KG1 (cell line): ENCODE data around the gene C8A.

ENCODE experiments used
- DNase-seq: peaks from one replicate; lab custom pipeline; 2025; lab: John Stamatoyannopoulos, UW

C8A gene

DNA sequence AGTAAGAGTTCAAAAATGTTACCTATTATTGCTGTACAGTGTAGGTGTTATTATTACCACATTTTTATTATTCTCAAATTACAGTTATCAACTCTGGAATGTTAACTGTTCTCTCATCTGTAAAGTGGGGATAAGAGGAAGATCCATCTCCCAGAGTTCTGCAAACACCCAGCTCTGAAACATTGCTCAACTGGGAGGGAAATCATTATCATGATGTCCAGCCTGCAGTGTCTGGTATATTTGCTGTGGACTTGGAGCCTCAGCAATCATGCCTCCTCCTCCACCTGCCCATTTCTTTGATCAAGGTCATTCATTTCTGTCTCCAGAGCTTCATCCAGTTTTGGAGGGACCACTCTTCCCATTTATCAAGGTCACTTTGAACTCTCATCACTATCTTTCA lies 39.4 kb downstream of the C8A start:
- no peak for DNase-seq

DNA sequence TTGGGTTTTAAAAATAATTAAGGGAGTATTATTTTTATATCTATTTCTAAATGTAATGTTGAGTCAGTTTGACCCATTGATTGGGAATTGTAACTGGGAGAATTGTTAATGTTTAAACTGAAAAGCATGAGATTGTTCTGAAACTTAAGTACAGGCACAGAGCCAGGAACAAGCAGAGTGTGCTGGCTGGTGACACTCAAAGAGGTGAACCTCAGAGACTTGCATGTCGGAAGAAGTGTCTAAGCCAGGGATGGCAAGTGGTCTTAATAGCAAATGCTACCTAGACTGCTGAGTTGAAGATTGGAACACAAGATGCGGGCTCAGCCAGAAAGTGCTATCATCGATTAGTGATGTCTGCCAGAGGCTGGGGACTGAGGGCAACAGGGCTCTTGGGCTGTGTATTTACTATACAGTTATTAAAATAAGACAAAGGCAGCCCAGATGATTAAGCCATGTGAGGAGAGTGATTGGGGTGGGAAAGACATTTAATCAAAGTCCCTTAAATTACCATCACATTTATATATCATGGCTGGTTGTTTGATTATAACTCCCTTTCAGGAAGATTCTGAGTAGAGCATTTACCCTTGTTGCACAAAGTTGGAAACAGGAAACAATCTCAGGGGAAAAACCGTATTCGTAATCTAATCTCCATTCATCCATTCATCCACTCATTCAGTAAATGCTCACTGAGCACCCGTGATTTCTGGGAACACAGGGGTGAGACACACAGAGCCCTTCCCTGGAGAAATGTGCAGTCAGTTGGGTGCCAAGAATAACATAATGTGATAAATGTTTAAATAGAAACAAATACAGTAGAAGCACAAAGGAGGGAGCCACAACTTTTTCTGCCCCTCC lies 42.8 kb downstream of the C8A start:
- no peak for DNase-seq

DNA sequence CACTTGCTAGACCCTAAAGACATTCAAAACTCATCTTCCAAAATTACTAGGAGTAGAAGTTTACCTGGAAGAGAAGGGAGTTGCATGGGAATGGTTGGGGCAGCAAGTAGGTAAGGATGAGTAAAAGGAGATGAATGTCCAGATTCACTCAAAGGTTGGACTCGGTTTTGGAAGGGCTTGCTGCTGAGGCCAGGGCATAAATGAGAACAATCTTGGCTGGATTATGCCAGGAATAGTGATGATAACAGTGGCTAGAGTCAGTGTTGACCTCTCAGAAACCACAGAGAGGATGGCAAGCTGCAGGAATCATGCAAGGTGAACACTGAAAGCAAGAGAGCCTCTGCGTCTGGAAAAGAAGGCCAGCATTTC lies 43.4 kb downstream of the C8A start:
- DNase-seq = no peak

DNA sequence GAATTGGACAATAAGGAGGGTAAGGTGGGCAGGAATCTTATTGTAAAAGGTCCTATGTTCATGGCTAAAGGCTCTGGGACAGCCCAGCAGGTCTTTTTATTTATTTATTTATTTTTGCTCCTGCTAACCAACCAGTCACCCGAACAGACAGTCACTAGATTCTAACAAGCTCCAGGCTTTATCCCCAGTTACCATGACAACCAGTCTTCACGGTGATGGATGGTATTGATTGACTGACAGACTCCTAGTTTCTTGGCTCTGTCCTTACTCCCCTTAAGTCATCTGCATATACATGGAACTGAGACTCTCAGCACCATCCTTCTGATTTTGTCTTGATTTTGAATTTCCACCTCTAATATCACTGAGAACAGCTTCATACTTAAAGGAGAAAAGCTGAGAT lies 44.3 kb downstream of the C8A start:
- no peak for DNase-seq

DNA sequence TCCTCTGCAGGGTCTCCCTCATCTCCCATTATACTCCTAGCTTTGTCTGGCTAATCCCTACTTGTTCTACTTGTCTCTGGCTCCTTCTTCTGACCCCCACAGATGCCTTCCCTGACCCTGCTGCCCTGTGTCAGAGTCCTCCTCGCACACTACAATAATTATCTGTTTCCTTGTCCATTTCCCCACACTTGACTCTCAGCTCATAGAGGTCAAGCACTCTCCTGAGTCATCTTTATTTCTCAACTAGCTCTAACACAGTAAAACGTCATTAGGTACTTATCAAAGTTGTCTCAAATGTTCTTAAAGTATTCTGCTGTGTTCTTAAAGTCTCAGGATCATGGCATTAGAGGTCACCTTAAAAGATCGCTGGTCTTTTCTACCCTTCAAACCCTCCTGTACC lies 47.1 kb downstream of the C8A start:
- no peak for DNase-seq

DNA sequence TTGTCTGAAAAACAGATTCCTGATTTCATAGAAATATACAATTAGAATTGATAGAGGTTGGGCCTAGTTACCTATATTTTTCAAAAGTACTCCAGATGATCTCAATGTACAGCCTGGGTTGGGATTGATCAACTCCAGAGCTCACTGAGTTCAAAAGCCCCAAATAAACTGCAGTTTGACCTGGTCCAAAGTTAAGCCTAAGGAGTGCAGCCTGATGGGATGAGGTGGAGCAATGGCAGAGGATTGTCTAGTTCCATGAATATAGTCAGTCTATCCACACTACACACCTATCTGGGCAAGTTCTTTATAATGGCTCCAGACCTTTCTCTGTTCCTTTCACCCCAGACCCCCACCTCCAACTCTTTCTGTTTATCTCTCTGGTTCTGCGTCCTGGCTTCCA lies 49.2 kb downstream of the C8A start:
- no peak for DNase-seq

DNA sequence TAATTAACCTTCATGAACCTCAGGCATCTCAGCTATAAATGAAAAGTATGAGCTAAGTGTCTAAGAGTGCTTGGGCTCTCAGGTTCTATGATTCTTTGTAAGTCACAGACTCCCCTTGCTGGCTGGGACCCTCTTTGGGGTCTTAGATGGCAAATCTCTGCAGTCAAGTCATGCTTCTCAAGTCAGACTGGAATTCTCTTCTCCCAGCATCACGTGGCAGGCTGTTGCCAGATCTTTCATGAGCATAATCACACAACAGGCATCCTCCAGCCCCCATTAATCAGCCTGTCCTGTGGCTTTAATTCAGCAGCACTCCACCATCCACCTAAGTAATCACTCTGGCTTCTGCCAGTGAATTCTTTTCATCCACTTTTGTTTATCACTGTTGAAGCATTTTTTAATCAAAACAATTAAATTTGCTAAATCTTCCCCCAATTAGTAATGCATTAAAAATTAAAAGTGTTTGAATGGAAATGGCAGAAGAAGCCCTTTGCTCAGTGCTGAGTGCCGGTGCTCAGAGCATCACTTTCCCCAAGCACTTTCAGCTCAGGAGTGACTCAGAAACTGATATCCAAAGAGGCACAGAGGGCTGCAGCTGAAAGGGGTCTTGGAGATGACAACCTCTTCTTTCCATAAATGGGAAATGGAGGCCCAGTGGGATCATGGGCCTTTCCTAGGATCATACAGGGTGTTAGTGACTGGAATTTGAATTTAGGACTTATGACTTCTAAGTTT lies 50.2 kb downstream of the C8A start:
- DNase-seq = no peak

DNA sequence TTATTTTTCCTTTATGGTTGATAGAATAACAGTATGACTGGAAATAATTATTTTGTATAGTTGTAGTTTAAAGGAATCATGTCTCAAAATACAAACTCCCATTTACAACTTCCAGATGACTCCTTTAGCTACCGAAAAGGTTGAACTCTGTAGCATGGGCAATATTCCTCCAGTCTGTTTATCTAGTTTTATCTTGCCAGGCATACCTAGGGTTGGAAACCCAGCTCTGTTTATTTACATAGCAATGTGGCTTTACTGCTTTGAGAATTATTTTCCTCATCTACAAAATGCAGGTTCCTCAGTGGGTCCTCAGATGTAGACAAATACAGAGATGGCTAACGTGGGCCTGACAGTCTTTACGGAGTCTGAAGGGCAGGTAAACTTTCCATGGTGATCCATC lies 51.1 kb downstream of the C8A start:
- no peak for DNase-seq

DNA sequence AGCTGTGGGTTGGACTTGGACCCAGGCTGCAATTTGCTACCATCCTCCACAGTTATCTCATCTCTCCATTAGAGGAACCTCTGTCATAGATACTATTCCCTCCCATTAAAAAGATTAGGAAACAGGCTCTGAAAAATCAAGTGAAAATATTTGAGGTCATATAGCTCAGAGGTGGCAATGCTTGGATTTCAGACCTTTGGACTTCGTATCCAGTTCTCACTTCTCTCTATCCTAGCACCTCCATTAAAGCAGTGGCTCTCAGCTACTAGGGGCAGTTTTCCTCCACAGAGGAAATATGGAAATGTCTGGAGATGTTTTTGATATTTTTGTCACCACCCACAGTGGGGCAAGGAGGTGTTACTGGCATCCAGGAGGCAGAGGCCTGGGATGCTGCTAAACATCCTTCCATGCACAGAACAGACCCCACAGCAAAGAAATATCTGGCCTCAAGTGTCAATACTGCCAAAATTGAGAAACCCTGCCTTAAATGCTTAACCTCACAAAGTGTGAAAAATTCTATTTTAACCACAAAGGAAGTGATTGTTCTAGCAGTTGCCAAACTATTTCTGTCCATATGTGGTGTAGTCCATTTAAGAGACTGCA lies 54.1 kb downstream of the C8A start:
- peak; percentile 5 for DNase-seq

DNA sequence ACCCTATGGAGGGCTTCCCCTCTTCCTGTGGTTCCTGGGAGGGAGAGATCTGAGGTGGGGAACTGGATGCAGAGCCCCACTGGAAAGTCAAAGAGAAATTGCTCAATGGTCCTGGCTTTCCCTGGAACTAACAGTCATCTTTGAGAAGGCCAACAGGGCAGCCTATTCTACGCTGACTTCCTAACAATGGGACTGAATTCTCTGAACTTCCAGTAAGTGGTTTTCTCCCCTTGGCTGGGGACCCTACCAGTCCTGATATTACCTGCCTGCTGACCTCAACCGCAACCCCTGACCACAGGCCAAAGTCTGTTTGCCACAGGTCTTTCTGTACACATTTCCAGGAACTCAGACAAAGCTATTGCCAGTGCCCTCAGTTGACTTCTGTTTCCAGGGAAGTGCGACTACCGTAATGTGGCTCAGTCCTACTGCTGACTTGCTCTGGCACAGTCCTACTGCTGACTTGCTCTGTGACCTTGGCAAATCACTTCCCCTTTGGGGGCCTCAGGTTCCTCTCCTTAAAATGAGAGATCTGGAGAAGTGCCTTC lies 55.9 kb downstream of the C8A start:
- DNase-seq = no peak

DNA sequence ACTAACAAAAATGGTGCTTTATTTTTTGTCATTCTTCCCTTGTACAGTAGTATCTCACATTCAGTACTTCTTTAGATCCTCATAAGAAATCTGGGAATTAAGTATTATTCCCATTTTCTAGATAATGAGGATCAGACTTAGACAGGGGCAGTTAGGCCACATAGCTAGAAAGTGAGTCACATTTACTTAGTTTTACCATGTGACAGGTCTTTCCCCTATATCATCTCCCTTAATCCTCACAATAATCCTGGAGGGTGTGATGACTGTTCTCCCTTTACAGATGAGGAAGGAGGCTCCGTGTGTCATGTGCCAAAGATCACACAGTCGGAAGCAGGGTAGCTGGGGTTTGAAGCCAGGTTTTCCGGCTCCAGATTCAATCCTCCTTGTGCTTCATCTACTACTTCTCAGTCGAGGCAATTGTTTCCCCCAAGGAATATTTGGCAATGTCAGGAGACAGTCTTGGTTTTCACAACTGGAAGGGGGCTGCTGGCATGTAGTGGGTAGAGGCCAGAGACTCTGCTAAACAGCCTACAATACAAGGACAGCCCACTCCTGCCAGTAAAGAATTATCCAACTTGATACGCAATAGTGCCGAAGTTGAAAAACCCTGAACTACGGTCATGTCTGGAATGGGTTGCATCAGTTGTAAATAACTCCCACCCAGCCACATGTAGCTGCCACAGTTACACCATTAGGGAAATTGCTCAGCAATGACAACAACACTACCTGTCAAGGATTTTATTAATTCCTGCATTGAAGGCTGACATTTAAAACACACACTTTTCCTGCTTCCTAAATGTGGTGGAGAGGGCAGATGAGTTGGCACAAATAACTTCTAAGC lies 56.7 kb downstream of the C8A start:
- no peak for DNase-seq

DNA sequence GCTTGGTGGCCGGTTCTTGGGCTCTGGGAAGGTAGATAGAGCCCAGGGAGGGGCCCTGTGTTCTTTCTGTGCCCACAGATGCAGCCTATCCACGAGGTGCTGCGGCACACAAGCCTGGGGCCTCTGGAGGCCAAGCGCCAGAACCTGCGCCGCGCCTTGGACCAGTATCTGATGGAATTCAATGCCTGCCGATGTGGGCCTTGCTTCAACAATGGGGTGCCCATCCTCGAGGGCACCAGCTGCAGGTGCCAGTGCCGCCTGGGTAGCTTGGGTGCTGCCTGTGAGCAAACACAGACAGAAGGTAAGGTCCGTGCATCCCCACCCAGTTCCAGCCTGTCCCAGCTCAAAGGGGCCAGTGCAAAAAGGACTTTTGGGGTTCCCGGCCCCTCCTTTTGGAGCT lies 57.7 kb downstream of the C8A start:
- no peak for DNase-seq

DNA sequence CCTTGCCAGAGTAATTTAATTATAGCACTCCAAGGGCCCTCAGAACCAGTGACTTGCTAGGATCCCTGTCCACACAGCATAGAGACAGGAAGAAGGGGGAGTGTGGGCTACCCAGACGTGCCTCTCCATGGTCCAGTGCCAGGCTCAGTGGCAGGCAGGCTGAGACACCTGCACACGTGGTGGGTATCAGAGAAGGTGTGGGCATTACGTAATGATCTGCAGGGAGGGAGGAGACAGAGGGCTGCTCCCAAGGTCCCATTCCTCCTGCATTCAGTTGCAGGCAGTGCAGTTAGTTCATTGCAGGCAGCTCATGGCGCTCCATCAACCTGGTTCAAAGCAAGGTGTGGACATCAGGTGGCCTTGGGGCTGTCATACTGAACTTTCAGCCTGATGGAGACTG lies 61.4 kb downstream of the C8A start:
- no peak for DNase-seq

DNA sequence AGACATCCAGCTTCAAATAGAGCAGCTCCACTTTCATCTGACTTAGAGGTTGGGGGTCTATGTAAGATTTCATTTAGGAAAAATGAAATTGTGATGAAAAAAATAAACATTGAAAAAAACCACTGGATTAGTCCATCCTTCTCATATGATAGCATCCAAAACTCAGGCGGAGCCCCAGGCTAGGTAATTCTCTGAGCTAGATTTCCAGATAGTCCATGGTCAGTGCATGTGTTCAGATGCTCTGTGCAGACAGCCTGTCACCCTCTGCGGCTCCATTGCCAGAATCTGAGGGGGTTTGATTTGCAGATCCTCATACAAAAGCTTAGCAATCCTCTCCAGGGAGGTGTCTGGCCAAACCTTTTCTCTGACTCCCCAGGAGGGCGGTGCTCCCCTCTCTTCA lies 62.0 kb downstream of the C8A start:
- DNase-seq = no peak

DNA sequence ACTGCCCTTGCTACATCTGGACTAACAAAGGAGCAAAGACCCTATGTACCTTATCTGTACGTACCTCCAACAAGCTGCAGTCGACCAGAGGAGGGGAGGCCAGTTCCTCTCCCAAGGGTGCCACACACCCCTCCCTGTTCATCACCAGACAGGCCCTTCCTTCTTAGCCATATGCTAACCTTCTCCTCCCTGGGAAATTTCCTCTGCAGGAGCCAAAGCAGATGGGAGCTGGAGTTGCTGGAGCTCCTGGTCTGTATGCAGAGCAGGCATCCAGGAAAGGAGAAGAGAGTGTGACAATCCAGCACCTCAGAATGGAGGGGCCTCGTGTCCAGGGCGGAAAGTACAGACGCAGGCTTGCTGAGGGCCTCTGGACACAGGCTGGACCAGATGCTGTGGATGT lies 62.8 kb downstream of the C8A start:
- no peak for DNase-seq

DNA sequence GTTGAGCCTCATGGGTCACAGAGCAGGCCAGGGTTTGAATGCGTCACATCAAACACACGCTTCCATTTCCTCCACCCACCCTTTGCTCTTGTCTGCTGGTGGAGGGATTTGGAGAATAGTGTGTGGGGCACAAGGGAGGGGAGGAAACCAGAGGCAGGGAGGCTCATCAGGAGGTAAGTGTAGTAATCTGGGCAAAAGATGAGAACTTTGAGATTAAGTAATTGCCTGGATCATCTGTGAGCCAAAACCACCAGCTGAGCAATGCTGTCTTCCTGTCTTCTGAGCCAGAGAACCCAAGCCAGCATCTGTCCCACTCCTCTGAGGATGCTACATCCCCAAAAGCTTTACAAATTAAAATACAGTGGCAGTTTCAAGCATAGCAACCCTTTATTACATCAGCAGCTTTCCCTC lies 66.0 kb downstream of the C8A start:
- no peak for DNase-seq

DNA sequence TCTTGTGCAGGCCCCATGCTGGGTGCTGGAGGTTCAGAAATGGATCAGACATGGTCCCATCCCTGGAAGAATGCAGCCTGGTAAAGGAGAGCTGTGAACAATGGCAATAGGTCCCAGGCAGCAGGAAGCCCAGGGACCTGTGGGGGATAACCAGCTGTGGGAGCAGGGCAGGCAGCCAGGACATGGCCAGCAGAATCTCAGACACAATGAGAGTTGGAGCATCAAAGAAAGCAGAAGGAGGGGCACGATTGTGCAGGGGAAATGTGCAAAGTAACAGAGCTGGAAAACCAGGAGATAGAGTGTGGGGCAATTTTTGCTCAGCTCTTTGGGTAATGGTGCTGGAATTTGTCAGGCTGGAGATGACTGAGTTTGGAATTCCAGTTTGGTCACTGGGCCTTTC lies 66.9 kb downstream of the C8A start:
- DNase-seq = no peak

DNA sequence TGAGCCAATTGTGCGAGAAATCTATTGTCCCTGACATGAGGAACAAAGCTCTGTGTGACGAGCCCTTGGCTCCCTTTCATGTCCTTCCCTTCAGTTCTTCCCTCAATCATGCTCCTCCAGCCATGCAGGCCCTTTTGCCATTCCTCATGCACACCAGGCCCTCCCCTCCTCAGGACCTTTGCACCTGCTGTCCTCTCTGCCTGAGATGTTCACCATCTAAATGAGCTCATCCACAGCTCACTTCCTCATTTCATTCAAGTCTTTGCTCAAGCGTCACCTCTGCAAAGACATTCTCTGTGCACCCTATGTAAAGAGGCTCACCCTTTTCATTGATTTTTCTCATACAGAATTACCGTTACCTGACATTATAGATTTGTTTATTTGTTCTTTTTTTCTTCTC lies 67.5 kb downstream of the C8A start:
- no peak for DNase-seq

DNA sequence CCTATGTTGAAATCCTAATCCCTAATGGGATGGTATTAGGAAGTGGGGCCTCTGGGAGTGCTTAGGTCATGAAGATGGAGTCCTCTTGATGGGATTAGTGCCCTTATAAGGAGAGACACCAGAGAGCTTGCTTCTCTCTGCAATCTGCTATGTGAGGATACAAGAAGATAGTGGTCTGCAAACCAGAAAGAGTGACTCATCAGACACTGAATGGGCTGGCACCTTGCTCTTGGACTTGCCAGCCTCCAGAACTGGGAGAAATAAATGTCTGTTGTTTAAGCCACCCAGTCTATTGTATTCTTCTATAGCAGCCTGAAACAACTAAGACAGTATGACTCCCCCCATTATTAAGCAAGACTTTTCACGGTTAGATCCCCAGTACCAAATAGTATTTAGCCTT lies 67.9 kb downstream of the C8A start:
- no peak for DNase-seq

DNA sequence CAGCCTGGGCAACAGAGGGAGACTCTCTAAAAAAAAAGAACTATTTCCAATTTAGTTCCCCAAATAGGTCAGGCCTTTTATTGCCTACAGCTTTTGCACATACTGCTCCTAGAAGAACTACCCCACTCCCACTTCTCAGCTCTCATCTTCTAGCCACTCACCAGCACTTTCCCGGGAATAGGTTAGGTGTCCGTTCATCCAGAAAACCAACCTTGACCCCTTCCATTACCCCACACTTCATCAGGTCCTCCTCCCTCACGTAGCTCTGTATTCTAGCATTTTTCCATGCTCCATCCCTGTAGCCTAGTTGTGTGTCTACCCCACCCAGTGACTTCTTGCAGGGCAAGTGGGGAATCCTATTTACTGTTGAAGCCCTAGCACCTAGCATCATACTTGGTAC lies 68.6 kb downstream of the C8A start:
- no peak for DNase-seq

DNA sequence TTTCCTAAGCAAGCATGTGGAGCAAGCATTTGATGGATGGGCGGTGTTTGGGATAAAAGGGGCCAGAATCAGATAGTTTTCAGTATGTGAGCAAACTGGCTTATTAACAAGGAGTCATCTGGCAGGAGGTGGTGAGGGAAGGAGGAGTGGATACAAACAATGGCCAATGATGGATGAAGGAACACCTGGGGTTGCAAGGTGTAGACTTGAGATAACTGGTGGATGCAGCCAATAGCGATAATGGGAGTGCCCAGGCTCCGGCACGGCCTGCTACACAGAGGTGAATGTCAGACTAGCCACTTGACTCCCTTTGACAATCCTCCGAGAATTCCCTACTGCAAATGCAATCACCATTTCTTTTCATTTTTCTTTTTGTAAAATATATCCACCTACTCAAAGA lies 69.5 kb downstream of the C8A start:
- no peak for DNase-seq

DNA sequence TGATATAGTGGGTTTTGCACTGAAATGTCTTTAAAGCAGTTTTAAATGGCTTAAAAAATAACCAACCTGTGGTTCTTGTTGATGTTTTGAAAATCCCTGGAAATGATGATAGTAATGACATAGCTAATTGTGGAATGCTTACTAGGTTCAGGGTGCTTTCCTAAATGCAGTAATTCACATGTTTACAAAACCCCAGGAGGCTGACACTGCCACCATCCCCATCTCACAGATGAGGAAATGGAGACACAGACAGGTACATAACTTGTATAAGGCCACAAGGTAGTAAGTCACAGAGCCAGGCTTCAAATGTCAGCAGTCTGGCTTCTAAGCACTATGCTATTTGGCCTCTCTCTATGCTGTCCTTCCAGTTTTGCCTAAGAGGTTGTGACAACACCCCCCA lies 70.6 kb downstream of the C8A start:
- DNase-seq = no peak
